A673 (cell line): Measurements from ENCODE around the gene ST6GALNAC3.

ENCODE experiments used
- EZH2 ChIP-seq: fragments of 200-600 bp; sonication (generic); IDR thresholded peaks from 2 replicates; pipeline ENCODE4 v1.6.1; 2017; ENCODE audit warnings: borderline replicate concordance, low read depth, mild to moderate bottlenecking, mixed read lengths, antibody characterized with exemption, low read length; ENCODE audit not compliant: poor library complexity, severe bottlenecking
- TF ChIP-seq, protein P1 (sequence below): fragments of 300-800, 200-600 bp; sonication (generic); conservative IDR thresholded peaks from 2 replicates; pipeline ENCODE4 v1.5.1; 2017; ENCODE audit warnings: low read depth, mild to moderate bottlenecking, antibody characterized with exemption, low read length, moderate library complexity, mixed read lengths

- TF ChIP-seq, protein P1, sequence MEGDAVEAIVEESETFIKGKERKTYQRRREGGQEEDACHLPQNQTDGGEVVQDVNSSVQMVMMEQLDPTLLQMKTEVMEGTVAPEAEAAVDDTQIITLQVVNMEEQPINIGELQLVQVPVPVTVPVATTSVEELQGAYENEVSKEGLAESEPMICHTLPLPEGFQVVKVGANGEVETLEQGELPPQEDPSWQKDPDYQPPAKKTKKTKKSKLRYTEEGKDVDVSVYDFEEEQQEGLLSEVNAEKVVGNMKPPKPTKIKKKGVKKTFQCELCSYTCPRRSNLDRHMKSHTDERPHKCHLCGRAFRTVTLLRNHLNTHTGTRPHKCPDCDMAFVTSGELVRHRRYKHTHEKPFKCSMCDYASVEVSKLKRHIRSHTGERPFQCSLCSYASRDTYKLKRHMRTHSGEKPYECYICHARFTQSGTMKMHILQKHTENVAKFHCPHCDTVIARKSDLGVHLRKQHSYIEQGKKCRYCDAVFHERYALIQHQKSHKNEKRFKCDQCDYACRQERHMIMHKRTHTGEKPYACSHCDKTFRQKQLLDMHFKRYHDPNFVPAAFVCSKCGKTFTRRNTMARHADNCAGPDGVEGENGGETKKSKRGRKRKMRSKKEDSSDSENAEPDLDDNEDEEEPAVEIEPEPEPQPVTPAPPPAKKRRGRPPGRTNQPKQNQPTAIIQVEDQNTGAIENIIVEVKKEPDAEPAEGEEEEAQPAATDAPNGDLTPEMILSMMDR: no peak
- TF ChIP-seq EZH2: no peak
Measured at GRCh38 chr1:76622774-76623528, 548.4 kb downstream of the ST6GALNAC3 start.
